K562 (cell line): ENCODE results near the gene SLC28A1. TPM values are rescaled to one million over a fixed set of nuclear protein-coding genes. Genes with fewer than 3 reads are reported as not detected.
"Not testable (repeated sequence)": the region's sequence is repeated elsewhere in the genome, so short reads cannot be mapped to it uniquely, and the experiment has no call there.

Experiments
- ATAC-seq: fragments of 200-7000 bp; cut with Tn5 transposase; 3 replicates; pipeline ENCODE4 v1.9.1; 2020; ENCODE audit warnings: moderate library complexity
- BruUV-seq: library from RNA; stranded (reverse); fragments of 400-500 nt; replicated peaks from 2 replicates; lab custom pipeline; 2021; lab: Mats Ljungman, UMichigan
- CTCF ChIA-PET: fragments of 300-600 bp; formaldehyde crosslinking; extraction: SDS; loops from one replicate; lab custom pipeline; 2021; ENCODE audit warnings: low intra/inter-chr PET ratio; lab: Yijun Ruan, JAX
- POLR2A ChIA-PET: fragments of 300-600, 350-650 bp; sonication (Branson Sonifier 250); formaldehyde crosslinking; extraction: SDS; loops from one replicate; lab custom pipeline; 2021; ENCODE audit warnings: antibody characterized with exemption, inconsistent platforms; lab: Yijun Ruan, JAX
- DNase-seq, 4 experiments: peaks; one replicate each; pipeline versions ENCODE4 v3.0.0 to v3.0.0-alpha.2; 2011 to 2018; ENCODE audit warnings: low spot score in 3 of 4, mixed read lengths in 3 of 4; ENCODE audit errors: extremely low read depth in 1 of 4
- FAIRE-seq: peaks from 2 replicates; lab custom pipeline; 2011; peaks lifted over from hg19 to GRCh38; lab: Jason Lieb, UNC
- H2AFZ ChIP-seq: 2 replicates; pipeline ENCODE4 v1.6.0; 2011; ENCODE audit warnings: low read depth, low read length, control low read depth, inconsistent platforms
- H3K27ac ChIP-seq: fragments of 200-600 bp; 3 replicates; pipeline ENCODE4 v1.8.0; 2011; ENCODE audit warnings: low read depth, mild to moderate bottlenecking, control low read depth, inconsistent platforms, low read length, moderate library complexity, mixed read lengths; ENCODE audit errors: extremely low read depth
- H3K27me3 ChIP-seq, 2 experiments: fragments of 300-600 bp in 1 of 2; 2 replicates in 1 of 2; 3 replicates in 1 of 2; pipeline versions ENCODE4 v1.6.0 to v1.8.0; 2011; ENCODE audit warnings: inconsistent platforms in 2 of 2, low read length in 2 of 2, mild to moderate bottlenecking in 1 of 2, mixed read lengths in 1 of 2, moderate library complexity in 1 of 2; ENCODE audit not compliant: control insufficient read depth in 2 of 2, insufficient read depth in 2 of 2
- H3K36me3 ChIP-seq: fragments of 300-600 bp; 3 replicates; pipeline ENCODE4 v1.8.0; 2011; ENCODE audit warnings: mild to moderate bottlenecking, low read length, inconsistent platforms; ENCODE audit not compliant: control insufficient read depth, insufficient read depth
- H3K4me1 ChIP-seq, 2 experiments: fragments of 200-600 bp in 1 of 2; replicated peaks in 1 of 2; 2 replicates in 1 of 2; 3 replicates in 1 of 2; pipeline versions ENCODE4 v1.5.1 to v1.8.0; 2011; ENCODE audit warnings: inconsistent platforms in 2 of 2, low read length in 2 of 2, mild to moderate bottlenecking in 1 of 2, mixed read lengths in 1 of 2, moderate library complexity in 1 of 2; ENCODE audit not compliant: control insufficient read depth in 2 of 2, insufficient read depth in 2 of 2
- H3K4me2 ChIP-seq: 2 replicates; pipeline ENCODE4 v1.6.1; 2011; ENCODE audit warnings: low read length, control low read depth, inconsistent platforms, mixed read lengths; ENCODE audit not compliant: insufficient read depth
- H3K4me3 ChIP-seq: fragments of 200-600 bp; sonication (generic), shearing (Covaris generic); 2 replicates; pipeline ENCODE4 v1.5.1; 2016; ENCODE audit warnings: control low read depth, inconsistent platforms
- H3K79me2 ChIP-seq: fragments of 200-600 bp; 3 replicates; pipeline ENCODE4 v1.8.0; 2011; ENCODE audit warnings: low read length, inconsistent platforms; ENCODE audit not compliant: control insufficient read depth, insufficient read depth
- H3K9ac ChIP-seq, 2 experiments: 2 replicates each; pipeline versions ENCODE4 v1.6.0 to v1.6.1; 2011; ENCODE audit warnings: low read depth in 2 of 2, low read length in 2 of 2, control low read depth in 1 of 2, inconsistent platforms in 1 of 2, mild to moderate bottlenecking in 1 of 2, mixed read lengths in 1 of 2; ENCODE audit not compliant: insufficient read depth in 1 of 2
- H3K9me1 ChIP-seq: one replicate; pipeline ENCODE4 v1.6.0; 2011; ENCODE audit warnings: inconsistent platforms, mild to moderate bottlenecking, low read length, moderate library complexity; ENCODE audit not compliant: control insufficient read depth, insufficient read depth
- H3K9me3 ChIP-seq: replicated peaks from 2 replicates; pipeline ENCODE4 v1.5.1; 2011; ENCODE audit warnings: low read depth, low read length, inconsistent platforms; ENCODE audit not compliant: control insufficient read depth, insufficient read depth
- H4K20me1 ChIP-seq: replicated peaks from 2 replicates; pipeline ENCODE4 v1.6.1; 2011; ENCODE audit warnings: low read length, inconsistent platforms, mixed read lengths; ENCODE audit not compliant: control insufficient read depth, insufficient read depth
- MED1 ChIP-seq: sonication (generic); formaldehyde crosslinking; IDR thresholded peaks from 2 replicates; pipeline ENCODE4 v1.8.1; 2023; ENCODE audit warnings: missing genetic modification reagents, borderline replicate concordance
- MTA3 ChIP-seq: fragments of 450-650 bp; formaldehyde crosslinking; IDR thresholded peaks from 2 replicates; pipeline ENCODE4 v1.6.1; 2017; ENCODE audit warnings: mild to moderate bottlenecking, borderline replicate concordance
- ZNF408 ChIP-seq: fragments of 250-450 bp; sonication (Bioruptor Pico); IDR thresholded peaks from 2 replicates; pipeline ENCODE4 v1.4.0; 2020; ENCODE audit warnings: low read depth, mild to moderate bottlenecking, moderate library complexity
- ZNF551 ChIP-seq: fragments of 250-450 bp; sonication (Bioruptor Pico); IDR thresholded peaks from 2 replicates; pipeline ENCODE4 v1.5.0; 2021; ENCODE audit warnings: mild to moderate bottlenecking, moderate library complexity
- WGBS: fragments of 100-300 bp; shearing (Covaris generic); methylation state at CpG from one replicate; pipeline ENCODE4 v1.1.6; 2016; ENCODE audit warnings: low coverage, mixed read lengths; ENCODE audit not compliant: insufficient coverage; ENCODE audit errors: missing lambda C conversion rate; 5-methylcytosine and 5-hydroxymethylcytosine counted together
- in situ Hi-C: fragments of 300-500 bp; cut with MboI; formaldehyde crosslinking; loops from 4 replicates; pipeline ENCODE4 v1.15.0; 2018; ENCODE audit warnings: inconsistent platforms, mixed read lengths
- intact Hi-C: fragments of 100-400 bp; cut with micrococcal nuclease; formaldehyde crosslinking; loops from 2 replicates; pipeline ENCODE4 v1.14.2; 2022
- polyA plus RNA-seq, 8 experiments: library from polyadenylated mRNA; depleted of rRNA in 4 of 8; stranded (reverse) in 5 of 8; unstranded in 3 of 8; fragments of >200 nt; fragmentation: Nextera tagmentation in 2 of 8; fragmentation: Illumina TruSeq in 1 of 8; extraction: Ambion mirVana in 2 of 8; extraction: Trizol in 1 of 8; gene quantifications; 2 replicates each; pipeline versions ENCODE4 v1.2.1 to v1.2.3, GENCODE V29; 2011 to 2014; ENCODE audit warnings: inconsistent platforms in 1 of 8, missing spikeins in 1 of 8
- total RNA-seq, 7 experiments: library from RNA; depleted of rRNA in 6 of 7; stranded (reverse); fragments of >200 nt in 6 of 7; fragmentation: Illumina TruSeq in 2 of 7; extraction: Trizol in 2 of 7; gene quantifications; 2 replicates each; pipeline versions ENCODE4 v1.2.1 to v1.2.3, GENCODE V29; 2011 to 2021; ENCODE audit warnings: low replicate concordance in 1 of 7
- TF ChIP-seq, protein P1 (sequence below), 2 experiments: IDR thresholded peaks; 2 replicates each; pipeline ENCODE4 v1.6.1; 2012; ENCODE audit warnings: improper control_type of control experiment in 2 of 2, low read depth in 2 of 2, low read length in 2 of 2, borderline replicate concordance in 1 of 2
- TF ChIP-seq, protein P2 (sequence below): sonication (generic); formaldehyde crosslinking; IDR thresholded peaks from 2 replicates; pipeline ENCODE4 v1.8.0; 2022; ENCODE audit warnings: missing genetic modification reagents, mild to moderate bottlenecking, borderline replicate concordance

Gene SLC28A1
- total and polyA plus RNA-seq, 9 of the 15 experiments (the other 6 are each of a cell fraction or from before 2014, with no cell fraction given) = 0.04 TPM; not detected in 8

GRCh38 chr15:84985158-84985557, 100.7 kb downstream of the SLC28A1 start (continued):
- TF ChIP-seq, protein P1, sequence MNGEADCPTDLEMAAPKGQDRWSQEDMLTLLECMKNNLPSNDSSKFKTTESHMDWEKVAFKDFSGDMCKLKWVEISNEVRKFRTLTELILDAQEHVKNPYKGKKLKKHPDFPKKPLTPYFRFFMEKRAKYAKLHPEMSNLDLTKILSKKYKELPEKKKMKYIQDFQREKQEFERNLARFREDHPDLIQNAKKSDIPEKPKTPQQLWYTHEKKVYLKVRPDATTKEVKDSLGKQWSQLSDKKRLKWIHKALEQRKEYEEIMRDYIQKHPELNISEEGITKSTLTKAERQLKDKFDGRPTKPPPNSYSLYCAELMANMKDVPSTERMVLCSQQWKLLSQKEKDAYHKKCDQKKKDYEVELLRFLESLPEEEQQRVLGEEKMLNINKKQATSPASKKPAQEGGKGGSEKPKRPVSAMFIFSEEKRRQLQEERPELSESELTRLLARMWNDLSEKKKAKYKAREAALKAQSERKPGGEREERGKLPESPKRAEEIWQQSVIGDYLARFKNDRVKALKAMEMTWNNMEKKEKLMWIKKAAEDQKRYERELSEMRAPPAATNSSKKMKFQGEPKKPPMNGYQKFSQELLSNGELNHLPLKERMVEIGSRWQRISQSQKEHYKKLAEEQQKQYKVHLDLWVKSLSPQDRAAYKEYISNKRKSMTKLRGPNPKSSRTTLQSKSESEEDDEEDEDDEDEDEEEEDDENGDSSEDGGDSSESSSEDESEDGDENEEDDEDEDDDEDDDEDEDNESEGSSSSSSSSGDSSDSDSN (IDR thresholded peaks at IDR 0.05; ENCODE audit: borderline replicate concordance in 1 of 2, low read depth in 2 of 2, low read length in 2 of 2) = no peak
- no peak for TF ChIP-seq ZNF408 (CRISPR knock-in tag)
- TF ChIP-seq, protein P2, sequence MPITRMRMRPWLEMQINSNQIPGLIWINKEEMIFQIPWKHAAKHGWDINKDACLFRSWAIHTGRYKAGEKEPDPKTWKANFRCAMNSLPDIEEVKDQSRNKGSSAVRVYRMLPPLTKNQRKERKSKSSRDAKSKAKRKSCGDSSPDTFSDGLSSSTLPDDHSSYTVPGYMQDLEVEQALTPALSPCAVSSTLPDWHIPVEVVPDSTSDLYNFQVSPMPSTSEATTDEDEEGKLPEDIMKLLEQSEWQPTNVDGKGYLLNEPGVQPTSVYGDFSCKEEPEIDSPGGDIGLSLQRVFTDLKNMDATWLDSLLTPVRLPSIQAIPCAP = no peak
- no peak for TF ChIP-seq MTA3
- TF ChIP-seq ZNF551 (CRISPR knock-in tag) = no peak
- no peak for TF ChIP-seq MED1

DNA sequence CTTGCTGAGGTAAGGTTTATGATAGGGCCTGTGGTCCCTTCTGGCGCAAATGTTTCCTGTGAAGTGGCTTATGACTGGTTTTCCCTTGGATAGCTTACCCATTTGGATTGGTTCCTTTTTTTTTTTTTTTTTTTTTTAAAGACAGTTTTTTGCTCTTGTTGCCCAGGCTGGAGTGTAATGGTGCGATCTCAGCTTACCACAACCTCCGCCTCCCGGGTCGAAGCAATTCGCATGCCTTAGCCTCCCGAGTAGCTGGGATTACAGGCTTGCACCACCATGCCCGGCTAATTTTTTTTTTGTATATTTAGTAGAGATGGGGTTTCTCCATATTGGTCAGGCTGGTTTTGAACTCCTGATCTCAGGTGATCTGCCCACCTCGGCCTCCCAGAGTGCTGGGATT, 102.9 kb downstream of the SLC28A1 start:
- H3K9ac ChIP-seq, H3K9me1 ChIP-seq, H3K4me2 ChIP-seq, H3K4me3 ChIP-seq, H4K20me1 ChIP-seq, in situ Hi-C loops, ATAC-seq, H3K36me3 ChIP-seq, H2AFZ ChIP-seq, FAIRE-seq, DNase-seq, H3K9me3 ChIP-seq, intact Hi-C loops, BruUV-seq, H3K27me3 ChIP-seq, H3K27ac ChIP-seq, CTCF ChIA-PET: not testable (repeated sequence)
- peaks cover 96% of the 10 kb centered on the region for H3K79me2 ChIP-seq
- POLR2A ChIA-PET = interaction anchor here (0.9 to 2.9 kb wide), 4 partner anchors 10 to 18 kb away, joined by 3 to 10 read pairs (median 8); no protein-coding TSS in a partner anchor
- H3K4me1 ChIP-seq = peaks cover 3 to 23% of the 10 kb centered on the region in 2 experiments
- WGBS = 91% methylated on average over 9 of the region's 9 CpGs
